Measurements from ENCODE around the gene NCOA7.
A peak's percentile ranks its signal among the peaks of the same experiment; 100 is the strongest.
"Not testable (repeated sequence)": the region's sequence is repeated elsewhere in the genome, so short reads cannot be mapped to it uniquely, and the experiment has no call there.

NCOA7 gene

DNA sequence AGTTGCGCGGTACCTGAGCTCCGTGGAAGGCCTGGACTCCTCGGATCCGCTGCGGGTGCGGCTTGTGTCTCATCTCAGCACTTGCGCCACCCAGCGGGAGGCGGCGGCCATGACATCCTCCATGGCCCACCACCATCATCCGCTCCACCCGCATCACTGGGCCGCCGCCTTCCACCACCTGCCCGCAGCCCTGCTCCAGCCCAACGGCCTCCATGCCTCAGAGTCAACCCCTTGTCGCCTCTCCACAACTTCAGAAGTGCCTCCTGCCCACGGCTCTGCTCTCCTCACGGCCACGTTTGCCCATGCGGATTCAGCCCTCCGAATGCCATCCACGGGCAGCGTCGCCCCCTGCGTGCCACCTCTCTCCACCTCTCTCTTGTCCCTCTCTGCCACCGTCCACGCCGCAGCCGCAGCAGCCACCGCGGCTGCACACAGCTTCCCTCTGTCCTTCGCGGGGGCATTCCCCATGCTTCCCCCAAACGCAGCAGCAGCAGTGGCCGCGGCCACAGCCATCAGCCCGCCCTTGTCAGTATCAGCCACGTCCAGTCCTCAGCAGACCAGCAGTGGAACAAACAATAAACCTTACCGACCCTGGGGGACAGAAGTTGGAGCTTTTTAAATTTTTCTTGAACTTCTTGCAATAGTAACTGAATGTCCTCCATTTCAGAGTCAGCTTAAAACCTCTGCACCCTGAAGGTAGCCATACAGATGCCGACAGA, 31.4 kb upstream of the NCOA7 start:
- DNase-seq: no peak

DNA sequence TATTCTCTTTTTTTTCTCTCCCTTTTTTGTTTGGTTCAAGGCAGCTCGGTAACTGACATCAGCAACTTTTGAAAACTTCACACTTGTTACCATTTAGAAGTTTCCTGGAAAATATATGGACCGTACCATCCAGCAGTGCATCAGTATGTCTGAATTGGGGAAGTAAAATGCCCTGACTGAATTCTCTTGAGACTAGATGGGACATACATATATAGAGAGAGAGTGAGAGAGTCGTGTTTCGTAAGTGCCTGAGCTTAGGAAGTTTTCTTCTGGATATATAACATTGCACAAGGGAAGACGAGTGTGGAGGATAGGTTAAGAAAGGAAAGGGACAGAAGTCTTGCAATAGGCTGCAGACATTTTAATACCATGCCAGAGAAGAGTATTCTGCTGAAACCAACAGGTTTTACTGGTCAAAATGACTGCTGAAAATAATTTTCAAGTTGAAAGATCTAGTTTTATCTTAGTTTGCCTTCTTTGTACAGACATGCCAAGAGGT, 30.8 kb upstream of the NCOA7 start:
- DNase-seq: no peak

DNA sequence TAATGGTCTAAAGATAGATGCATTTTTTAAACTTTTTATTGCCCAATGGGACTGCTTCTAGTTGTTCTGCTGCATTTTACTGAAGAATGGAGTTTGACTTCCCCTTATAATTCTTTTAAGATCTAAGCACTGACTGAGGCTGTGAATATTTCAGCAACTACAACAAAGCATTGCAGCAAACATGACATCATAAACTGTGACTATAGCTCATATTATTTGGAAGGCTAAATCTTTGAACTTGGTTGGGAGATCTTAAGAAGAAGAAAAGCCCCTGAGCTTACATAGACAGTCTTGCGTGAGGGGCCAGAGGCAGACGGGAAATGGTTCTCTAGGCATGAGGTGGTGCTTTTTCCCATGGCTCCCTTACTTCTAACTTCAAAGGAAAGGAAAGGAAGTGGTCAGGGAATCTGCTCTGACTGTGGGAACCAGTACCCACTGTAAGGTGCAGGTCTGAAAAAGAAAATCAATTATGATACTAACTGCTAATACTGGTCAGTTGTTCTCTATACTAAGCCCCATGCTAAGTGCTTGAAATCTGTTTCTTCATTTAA, 26.6 kb upstream of the NCOA7 start:
- no peak for DNase-seq

DNA sequence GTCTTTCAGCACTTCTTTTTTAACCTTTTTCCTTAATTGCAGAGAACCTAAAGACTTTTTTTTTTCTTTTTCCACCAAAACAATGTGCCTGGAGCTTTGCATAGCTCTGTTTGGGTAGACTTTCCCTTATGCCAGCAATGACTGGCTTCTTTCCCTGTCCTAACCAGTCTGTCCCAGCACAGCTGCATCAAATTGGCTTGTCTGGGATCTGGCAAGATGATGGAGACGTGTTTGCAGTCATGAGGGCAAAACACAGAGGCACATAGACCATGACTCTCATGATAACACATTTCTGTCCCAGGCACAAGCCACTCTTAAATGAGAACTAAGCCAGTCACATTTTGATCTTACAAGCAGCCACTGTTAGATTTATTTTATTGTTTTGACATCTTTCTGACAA, 24.8 kb upstream of the NCOA7 start:
- DNase-seq: no peak

DNA sequence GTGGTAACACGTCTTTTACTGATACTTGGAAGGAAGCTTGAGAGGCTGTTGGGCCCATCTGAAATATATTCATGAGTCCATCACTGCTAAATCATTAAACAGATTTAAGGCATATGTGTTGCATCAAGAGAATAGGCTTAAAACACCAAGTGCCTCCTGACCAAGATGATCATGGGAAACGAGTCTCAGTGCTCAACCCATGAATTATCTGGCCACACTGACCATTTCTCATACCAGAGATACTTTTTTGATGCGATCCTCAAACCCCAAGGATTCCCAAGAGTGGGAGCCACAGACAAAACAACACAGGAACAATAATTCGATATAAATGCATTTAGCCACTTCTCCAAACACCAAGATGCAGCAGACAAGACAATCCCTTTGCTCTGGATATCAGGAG, 24.1 kb upstream of the NCOA7 start:
- no peak for DNase-seq

DNA sequence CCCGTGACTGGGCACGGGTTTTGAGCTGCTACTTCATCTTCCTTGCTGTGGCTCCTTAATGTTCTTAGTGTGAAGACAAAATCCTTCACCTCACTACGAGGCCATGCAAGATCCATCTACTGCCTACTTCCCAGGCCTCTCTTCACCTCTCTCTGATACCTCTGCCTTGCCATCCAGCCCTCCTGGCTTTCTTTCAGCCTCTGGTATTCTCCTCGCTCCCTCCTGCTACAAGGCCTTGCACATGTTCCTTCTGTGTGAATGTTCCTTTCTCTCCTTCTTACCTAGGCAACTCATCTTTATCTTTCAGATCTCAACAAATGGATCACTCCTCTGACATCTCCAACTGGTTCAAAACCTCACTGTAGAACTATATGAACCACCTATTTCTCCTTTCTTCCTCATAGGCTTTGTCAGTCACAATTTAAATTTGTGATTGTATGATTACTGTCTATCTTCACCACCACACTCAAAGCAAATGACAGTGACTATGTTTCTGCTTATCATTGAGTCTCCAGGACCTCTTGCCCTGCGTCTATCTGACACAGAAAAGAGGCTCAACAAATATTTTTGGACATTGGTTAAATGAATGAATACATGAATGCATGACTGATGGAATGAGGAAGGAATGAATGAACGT, 21.5 kb upstream of the NCOA7 start:
- no peak for DNase-seq

DNA sequence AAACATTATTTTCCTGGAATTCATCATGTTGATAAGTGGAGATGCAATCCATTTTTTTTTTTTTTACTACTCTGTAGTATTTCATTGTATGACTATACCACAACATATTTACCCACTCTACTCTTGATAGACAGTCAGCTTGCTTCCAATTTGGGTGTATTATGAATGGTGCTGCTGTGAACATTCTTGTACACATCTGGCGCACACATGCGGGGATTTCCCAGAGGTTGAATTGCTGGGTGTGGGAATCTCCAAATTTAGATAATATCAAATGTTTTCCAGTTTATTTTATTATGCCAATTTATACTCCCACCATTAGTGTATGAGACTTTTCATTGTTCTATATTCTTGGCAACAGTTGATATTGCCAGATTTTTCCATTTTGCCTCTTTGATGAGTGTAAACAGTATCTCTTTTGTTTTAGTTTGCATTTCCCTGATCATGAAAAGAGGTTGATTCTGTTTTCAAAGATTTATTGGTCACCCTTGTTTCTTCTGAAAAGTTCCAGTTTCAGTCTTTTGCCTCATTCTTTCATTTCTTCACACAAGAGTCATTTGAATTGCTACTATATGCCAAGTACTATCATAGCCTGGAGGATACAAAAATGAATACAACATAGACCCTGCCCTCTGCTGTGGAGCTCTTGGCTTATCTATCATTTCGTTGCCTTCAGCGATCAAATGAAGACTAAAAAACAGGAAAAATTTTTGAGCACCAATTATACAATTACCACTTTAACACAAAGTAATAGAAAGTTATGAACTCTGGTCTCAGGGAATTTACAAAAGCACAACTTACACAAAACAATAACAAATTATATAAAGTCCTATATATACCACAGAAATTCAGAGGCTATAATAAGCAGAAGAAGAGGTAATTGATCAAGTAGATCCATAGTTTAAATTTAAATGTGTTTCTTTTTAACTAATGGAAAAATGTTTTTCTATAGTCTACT, 17.1 kb upstream of the NCOA7 start:
- DNase-seq: no peak

DNA sequence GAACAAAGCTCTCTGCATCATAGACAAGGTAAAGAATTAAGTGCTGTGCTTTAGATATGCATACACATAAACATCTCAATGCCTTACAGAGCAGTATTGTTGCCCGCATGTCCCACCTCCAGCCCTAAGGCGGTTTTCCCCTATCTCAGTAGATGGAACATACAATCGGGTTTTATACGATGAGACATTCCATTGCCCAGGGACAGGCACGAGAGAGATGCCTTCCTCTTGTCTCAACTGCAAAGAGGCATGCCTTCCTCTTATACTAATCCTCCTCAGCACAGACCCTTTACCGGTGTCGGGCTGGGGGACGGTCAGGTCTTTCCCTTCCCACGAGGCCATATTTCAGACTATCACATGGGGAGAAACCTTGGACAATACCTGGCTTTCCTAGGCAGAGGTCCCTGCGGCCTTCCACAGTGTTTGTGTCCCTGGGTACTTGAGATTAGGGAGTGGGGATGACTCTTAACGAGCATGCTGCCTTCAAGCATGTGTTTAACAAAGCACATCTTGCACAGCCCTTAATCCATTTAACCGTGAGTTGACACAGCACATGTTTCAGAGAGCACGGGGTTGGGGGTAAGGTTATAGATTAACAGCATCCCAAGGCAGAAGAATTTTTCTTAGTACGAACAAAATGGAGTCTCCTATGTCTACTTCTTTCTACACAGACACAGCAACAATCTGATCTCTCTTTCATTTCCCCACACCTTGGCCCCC, 14.5 kb upstream of the NCOA7 start:
- not testable (repeated sequence) for DNase-seq

DNA sequence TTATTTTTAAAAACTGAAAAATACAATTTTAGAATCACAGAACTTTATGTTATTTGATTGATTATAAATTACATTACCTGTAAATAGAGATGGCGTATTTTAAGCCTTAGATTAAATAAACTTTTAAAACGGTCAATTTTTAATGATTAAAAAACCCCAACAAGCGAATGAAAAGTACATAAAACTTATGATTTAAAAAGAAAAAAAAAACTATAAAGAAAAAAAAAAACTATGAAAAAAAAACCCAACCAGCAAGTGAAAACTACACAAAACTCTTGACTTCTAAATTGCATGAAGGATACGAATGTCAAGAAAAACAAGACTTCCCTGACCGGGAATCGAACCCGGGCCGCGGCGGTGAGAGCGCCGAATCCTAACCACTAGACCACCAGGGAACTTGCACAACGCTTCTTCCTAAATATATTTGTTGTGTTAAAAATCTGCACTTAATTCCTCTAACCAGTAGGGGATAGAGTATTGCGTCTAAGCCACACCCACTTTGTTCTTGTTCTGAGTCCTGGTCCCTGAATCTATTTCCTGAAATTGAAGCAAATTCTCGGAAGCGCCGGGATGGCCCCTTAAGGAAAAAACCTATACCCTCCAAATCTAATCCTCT, 10.7 kb upstream of the NCOA7 start:
- DNase-seq: peak; percentile 86

DNA sequence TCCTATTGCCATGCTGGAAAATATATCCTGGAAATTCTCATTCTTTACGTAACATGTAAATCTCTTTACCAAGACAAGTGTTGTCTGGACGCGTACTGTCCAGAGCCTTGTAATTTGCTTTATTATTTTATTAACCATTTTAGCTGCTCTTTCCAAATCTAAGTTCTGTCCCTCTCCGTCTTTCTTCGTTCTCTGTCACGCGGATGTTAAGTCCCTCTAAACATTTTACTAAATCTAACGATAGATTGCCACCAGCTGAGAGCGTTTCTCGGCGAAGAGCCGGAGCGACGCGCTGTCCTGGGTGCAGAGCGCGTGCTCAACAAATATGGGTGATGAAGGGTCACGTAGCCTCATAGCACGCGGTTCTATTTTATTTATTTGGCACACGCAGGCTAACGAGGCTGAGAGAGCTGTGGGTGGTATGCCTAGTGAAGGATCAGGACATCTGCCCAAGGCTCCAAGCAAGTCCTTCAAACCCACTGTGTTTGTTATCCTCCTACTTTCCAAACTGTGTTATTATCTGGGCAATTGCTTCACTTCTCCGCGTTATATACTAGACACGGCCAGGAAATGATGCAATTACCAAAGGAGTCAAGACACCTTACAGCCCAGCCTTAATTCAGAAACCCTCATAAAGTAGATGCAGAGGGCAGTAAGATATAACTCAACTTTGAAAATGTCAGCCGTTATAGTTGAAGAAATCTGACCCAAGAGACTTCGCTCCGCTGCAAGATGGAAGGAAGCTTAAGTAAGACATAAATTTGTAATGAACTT, 10.0 kb upstream of the NCOA7 start:
- DNase-seq: peak; percentile 20

DNA sequence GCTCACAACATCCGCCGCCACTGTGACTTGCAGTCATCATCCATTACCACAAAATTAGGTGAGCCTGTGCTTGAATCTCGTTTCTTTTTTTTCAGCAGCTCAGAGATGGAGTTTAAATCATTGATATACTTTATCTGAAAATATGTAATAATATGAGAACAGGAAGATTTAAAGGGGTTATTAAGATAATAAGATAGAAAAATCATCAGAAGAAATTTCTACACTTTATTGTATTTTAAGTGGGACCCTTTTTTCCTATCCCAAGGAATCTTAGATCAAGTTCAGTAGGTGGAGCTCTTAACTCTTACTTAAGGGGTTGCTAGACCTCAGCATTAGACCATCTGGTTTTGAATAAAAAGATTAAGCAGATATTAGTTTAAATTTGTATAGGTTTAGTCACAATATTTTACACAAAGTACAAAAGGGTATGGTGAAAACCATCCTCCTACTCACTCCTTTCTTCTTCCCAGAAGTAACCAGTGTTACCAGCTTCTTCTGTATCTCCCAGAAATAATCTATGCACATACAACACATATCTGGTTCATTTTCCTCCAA, 9.4 kb upstream of the NCOA7 start:
- no peak for DNase-seq

DNA sequence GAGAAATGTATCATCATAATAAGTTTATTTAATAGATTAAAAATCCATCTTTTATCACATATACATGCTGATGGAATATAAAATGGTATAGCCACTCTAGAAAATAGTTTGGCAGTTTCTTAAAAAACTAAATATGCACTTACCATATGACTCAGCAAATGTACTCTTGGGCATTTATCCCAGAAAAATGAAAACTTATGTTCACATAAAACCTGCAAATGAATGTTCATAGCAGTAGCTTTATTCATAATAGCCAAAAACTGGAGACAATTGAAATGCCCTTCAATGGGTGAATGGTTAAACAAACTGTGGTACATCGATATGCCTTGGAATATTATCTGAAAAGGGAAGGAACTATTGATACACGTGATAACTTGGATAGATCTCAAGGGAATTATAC, 6.4 kb upstream of the NCOA7 start:
- no peak for DNase-seq

DNA sequence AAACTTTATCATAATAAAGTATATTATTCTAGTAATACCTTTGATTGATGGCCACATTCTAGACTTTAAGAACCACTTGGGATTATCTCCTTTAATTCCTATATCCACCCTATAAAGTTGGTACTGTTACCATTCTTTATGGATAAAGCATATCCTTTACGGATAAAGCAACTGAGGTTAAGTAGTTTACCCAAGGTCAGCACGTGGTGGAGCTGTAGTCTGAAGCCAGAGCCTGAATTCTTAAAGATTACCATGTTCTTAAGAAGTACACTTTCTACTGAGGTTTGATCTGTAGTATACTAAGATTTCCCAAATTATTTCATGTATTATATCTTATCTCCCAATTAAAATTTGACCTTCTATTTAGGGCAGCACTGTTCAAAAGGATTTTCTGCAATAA, 3.0 kb upstream of the NCOA7 start:
- DNase-seq: no peak

DNA sequence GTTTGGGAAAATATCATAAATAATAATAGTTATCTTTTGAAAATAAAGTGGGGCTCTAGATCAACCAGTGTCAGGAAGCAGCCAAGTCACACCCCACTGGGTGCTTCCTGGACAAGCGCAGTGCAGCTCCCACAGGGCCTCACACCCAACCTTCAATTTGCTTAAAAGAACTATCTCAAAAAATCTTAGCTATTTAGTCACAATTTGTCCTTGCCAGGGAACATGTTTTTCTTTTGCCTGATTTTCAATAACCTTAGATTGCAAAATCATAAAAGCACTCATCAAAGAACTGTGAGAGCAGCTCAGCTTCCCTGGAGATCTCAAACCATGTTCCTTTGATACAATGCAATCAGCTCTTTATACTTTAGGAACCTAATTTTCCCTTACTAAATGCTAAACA, 1.6 kb upstream of the NCOA7 start:
- no peak for DNase-seq

DNA sequence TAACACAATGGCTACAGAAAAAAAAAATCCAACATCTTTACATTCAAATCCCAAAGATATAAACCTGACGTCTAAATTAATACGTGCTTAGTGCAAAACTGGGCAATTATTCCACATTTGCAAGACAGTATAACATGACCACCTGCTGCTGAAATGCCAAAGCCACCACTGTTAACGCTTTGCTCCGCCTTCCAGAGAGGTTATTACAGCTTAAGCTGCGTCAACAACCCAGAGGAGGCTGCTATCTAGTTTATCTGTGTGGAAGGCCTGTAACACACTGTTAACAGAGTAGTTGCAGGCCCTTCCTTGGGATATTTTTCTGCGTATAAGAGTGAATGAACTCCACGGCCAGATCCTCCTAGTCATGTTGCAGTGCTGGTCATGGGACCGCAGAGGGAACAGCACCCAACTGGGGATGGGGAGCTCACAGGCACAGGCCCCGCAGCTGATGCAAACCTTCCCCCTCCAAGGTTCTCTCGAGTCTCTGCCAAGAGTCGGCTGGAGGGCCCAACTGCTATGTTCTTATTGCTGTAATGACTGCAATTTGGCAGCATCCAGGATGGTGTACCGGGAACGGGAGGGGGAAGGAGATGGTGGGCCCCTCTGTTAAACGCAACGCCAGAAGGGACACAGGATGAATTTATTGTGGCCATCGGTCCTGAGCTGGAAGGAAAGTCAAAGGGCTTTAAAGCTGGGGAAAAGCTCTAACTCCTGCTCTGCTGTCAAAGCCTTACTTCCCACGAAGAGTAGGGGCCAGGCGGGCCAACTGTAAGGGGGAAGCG, 993 bp upstream of the NCOA7 start:
- no peak for DNase-seq

DNA sequence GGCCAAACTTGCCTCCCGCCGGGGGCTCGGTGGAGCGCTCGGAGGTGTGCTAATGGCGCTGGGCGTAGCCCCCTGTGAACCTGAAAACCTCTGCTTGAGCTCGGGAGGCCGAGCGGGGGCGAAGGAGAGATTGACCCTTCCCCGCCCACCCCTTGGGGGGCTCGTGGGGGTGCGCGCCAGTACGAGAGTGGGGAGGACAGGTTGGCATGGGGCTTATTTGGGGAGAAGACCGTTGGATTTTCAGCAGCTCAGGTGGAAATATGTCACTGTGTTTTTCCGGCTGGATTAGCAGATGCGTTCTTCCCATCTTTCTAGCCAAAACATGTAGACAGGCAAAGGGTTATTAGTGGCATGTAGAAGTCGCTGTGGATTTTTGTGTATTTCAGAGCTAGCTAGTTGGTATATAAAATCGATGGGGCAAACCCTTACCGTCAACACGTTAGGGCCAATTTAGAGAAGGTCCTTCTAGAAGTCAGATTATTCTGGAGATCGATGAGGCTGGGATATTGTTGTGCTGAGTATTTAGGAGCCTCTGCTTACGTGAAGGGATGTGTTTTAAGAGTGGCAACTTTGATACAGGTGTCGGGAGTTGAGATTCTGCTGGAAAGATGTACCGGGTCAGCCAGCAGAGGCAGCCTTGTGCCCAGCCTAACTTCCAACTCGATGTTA, 525 bp downstream of the NCOA7 start:
- peak; percentile 36 for DNase-seq

DNA sequence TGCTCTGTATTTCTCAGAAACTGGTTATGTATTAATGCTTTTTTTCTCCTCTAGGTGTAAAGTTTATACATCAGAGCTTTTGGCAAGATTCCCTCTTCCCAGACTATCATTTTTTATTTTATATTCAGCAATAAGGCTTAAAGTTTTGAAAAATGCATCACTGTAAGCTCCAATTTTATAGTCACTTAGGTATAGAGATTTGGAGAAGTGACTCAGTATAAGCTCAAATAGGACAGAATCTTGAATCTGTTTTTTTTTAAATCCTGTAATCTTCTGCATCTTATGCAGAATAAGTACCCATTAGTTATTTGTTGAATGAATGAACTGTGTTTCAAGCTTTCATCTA, 1.0 kb downstream of the NCOA7 start:
- DNase-seq: no peak

DNA sequence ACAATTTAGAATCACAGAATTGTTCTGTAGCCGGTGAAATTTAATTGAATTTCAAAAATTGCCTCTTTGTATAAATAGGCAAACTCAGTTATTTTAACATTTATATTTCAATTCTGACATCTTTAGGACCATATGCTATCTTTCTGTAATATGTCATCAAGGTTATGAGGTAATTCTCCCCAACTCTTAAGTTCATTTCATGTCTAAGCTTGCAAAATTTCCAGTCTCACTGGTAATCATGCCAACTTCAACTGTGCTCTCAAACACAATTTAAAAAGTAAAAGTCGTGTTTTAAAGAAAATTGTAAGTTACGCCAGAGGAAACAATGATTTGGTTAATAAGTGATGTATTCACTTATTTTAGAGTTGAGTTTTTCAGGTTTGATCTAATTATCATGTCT, 1.4 kb downstream of the NCOA7 start:
- DNase-seq: no peak

DNA sequence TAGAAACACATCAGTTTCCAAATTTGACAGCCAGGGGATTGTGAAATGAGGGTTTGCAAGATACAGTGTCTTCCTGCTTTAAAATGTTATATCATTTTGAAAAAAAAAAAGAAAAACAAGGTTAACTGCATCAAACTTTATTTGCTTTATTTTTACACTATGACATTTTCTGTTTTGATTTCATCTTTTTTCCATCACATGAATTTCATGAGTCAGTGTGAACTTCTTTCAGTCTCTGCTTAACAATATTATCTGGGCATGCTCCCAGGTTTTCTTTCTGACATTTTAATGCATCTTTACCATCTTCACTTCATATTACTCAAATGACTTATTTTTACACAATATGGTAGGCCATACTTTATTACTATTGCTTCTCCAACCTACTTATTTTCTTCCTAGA, 1.9 kb downstream of the NCOA7 start:
- DNase-seq: no peak

DNA sequence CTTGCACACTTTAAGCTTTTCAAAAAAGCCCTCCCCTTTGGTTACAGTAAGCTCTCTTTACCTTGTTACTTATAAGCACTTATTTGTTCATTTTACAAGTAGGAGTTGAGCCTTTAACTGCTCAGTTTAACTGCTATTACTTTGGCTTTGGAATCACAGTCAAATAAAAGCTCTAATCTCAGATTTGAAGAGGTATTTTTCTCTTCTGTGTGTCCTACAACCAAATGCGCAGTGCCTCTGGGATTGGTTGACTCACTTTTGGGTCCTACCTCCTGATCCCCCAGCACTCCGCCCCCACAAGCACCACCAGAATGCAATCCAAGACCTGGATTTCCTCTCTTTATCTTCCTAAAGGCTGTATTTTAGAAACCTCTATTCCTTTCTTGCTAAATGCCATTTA, 2.5 kb downstream of the NCOA7 start:
- no peak for DNase-seq
